Endothelial cell of umbilical vein (primary cell): ENCODE measurements around the gene QDPR.
A peak's percentile ranks its signal among the peaks of the same experiment; 100 is the strongest.

Experiments
- CTCF ChIP-seq, 2 donors: IDR thresholded peaks; 1 replicate in 1 of 2; 2 replicates in 1 of 2; pipeline ENCODE4 v1.5.1; 2011; ENCODE audit warnings: low read length in 2 of 2, mild to moderate bottlenecking in 2 of 2, moderate library complexity in 2 of 2, control low read depth in 1 of 2, inconsistent platforms in 1 of 2, low read depth in 1 of 2; ENCODE audit not compliant: insufficient read depth in 1 of 2; ENCODE audit errors: extremely low read depth in 1 of 2
- EZH2 ChIP-seq: IDR thresholded peaks from 2 replicates; pipeline ENCODE4 v1.6.1; 2012; ENCODE audit warnings: borderline replicate concordance, low read depth, mild to moderate bottlenecking, moderate library complexity, low read length, inconsistent platforms; ENCODE audit not compliant: severe bottlenecking
- JUN ChIP-seq: IDR thresholded peaks from 2 replicates; pipeline ENCODE4 v1.6.1; 2011; ENCODE audit warnings: borderline replicate concordance, low read depth; ENCODE audit not compliant: insufficient read length, insufficient read depth
- MAX ChIP-seq: IDR thresholded peaks from 2 replicates; pipeline ENCODE4 v1.6.1; 2011; ENCODE audit not compliant: insufficient read depth, insufficient read length
- POLR2A ChIP-seq: IDR thresholded peaks from 2 replicates; pipeline ENCODE4 v1.6.1; 2012; ENCODE audit warnings: low read depth, mild to moderate bottlenecking, control low read depth, low read length
- POLR2AphosphoS5 ChIP-seq: IDR thresholded peaks from 2 replicates; pipeline ENCODE4 v1.6.1; 2012; ENCODE audit warnings: low read depth, mild to moderate bottlenecking, control low read depth, low read length, moderate library complexity; ENCODE audit not compliant: insufficient read depth

- TF ChIP-seq EZH2 (peak; percentile 45), CTCF (IDR thresholded peaks at IDR 0.05; ENCODE audit: extremely low read depth in 1 of 2, insufficient read depth in 1 of 2, low read depth in 1 of 2, low read length in 2 of 2) (no peak), MAX (no peak), POLR2AphosphoS5 (no peak), POLR2A (no peak), JUN (no peak)
Observed at GRCh38 chr4:17517664-17518063, 5.8 kb upstream of the QDPR start.
